HEK293T (cell line): ENCODE results near the gene CACNG8.
"Not testable (repeated sequence)": the region's sequence is repeated elsewhere in the genome, so short reads cannot be mapped to it uniquely, and the experiment has no call there.

Source experiments
- CTCF ChIA-PET: fragments of 350-600 bp; formaldehyde crosslinking; extraction: SDS; loops from one replicate; lab custom pipeline; 2021; ENCODE audit warnings: antibody characterized with exemption, inconsistent platforms; lab: Yijun Ruan, JAX
- POLR2A ChIA-PET: fragments of 350-600 bp; formaldehyde crosslinking; extraction: SDS; loops from one replicate; lab custom pipeline; 2020; ENCODE audit warnings: antibody characterized with exemption, inconsistent platforms; lab: Yijun Ruan, JAX
- DNase-seq: peaks from one replicate; pipeline ENCODE4 v3.0.0; 2012; ENCODE audit warnings: mixed read lengths; ENCODE audit errors: extremely low spot score
- ARNT ChIP-seq: fragments of 450-650 bp; IDR thresholded peaks from 2 replicates; pipeline ENCODE4 v1.6.1; 2017; ENCODE audit warnings: mild to moderate bottlenecking
- BHLHE40 ChIP-seq: fragments of 450-650 bp; IDR thresholded peaks from 2 replicates; pipeline ENCODE4 v1.6.1; 2016; ENCODE audit warnings: mild to moderate bottlenecking, moderate library complexity, borderline replicate concordance
- CTBP1 ChIP-seq: fragments of 450-650 bp; IDR thresholded peaks from 2 replicates; pipeline ENCODE4 v1.6.1; 2016; ENCODE audit warnings: borderline replicate concordance
- ELF4 ChIP-seq: fragments of 450-650 bp; IDR thresholded peaks from 2 replicates; pipeline ENCODE4 v1.6.1; 2017; ENCODE audit warnings: antibody characterized with exemption
- FOXA1 ChIP-seq: fragments of 450-650 bp; IDR thresholded peaks from 2 replicates; pipeline ENCODE4 v1.6.1; 2016; ENCODE audit warnings: mild to moderate bottlenecking
- FOXK2 ChIP-seq: fragments of 450-650 bp; IDR thresholded peaks from 2 replicates; pipeline ENCODE4 v1.6.1; 2016; ENCODE audit warnings: mild to moderate bottlenecking
- FOXM1 ChIP-seq: fragments of 450-650 bp; IDR thresholded peaks from 2 replicates; pipeline ENCODE4 v1.6.1; 2017; ENCODE audit warnings: mild to moderate bottlenecking, borderline replicate concordance
- HDGF ChIP-seq: fragments of 450-650 bp; IDR thresholded peaks from 2 replicates; pipeline ENCODE4 v1.6.1; 2017; ENCODE audit warnings: antibody characterized with exemption, borderline replicate concordance
- L3MBTL2 ChIP-seq: fragments of 450-650 bp; conservative IDR thresholded peaks from 2 replicates; pipeline ENCODE4 v1.6.1; 2016; ENCODE audit warnings: mild to moderate bottlenecking
- LEF1 ChIP-seq: fragments of 450-650 bp; IDR thresholded peaks from 2 replicates; pipeline ENCODE4 v1.6.1; 2017; ENCODE audit warnings: mild to moderate bottlenecking, borderline replicate concordance
- NFRKB ChIP-seq: fragments of 450-650 bp; IDR thresholded peaks from 2 replicates; pipeline ENCODE4 v1.6.1; 2016; ENCODE audit warnings: mild to moderate bottlenecking, moderate library complexity
- PKNOX1 ChIP-seq: fragments of 450-650 bp; IDR thresholded peaks from 2 replicates; pipeline ENCODE4 v1.6.1; 2016
- SP1 ChIP-seq: fragments of 450-650 bp; IDR thresholded peaks from 2 replicates; pipeline ENCODE4 v1.6.1; 2017
- SUZ12 ChIP-seq: fragments of 450-650 bp; IDR thresholded peaks from 2 replicates; pipeline ENCODE4 v1.6.1; 2016; ENCODE audit warnings: mild to moderate bottlenecking
- TARDBP ChIP-seq: fragments of 450-650 bp; IDR thresholded peaks from 2 replicates; pipeline ENCODE4 v1.6.1; 2016
- ZNF384 ChIP-seq: fragments of 450-650 bp; IDR thresholded peaks from 2 replicates; pipeline ENCODE4 v1.6.1; 2016

CACNG8 gene

GRCh38 chr19:53944416-53944815 is 18.3 kb upstream of the CACNG8 start:
- ChIA-PET POLR2A (interaction anchor here (1.3 kb wide), 1 partner anchor 9 kb away, joined by 3 read pairs; no protein-coding TSS in a partner anchor), CTCF (no interaction called here)
- DNase-seq = no peak

GRCh38 chr19:53944933-53945332 is 17.8 kb upstream of the CACNG8 start:
- POLR2A ChIA-PET = interaction anchor here (1.3 kb wide), 1 partner anchor 9 kb away, joined by 3 read pairs; no protein-coding TSS in a partner anchor
- no peak for TF ChIP-seq SUZ12
- no peak for TF ChIP-seq NFRKB
- TF ChIP-seq SP1 = no peak
- no peak for TF ChIP-seq LEF1
- TF ChIP-seq L3MBTL2 = no peak
- no peak for TF ChIP-seq BHLHE40
- TF ChIP-seq FOXK2 = no peak
- TF ChIP-seq HDGF = no peak
- TF ChIP-seq TARDBP = no peak
- no peak for TF ChIP-seq FOXM1
- no peak for TF ChIP-seq ELF4
- no peak for TF ChIP-seq ZNF384
- no peak for TF ChIP-seq CTBP1
- no peak for TF ChIP-seq ARNT
- TF ChIP-seq FOXA1 = no peak
- no peak for TF ChIP-seq PKNOX1
- CTCF ChIA-PET = no interaction called here

More at GRCh38 chr19:53944416-53944815, 18.3 kb upstream of the CACNG8 start:
- TF ChIP-seq SP1 (no peak), CTBP1 (no peak), ZNF384 (no peak), TARDBP (no peak), BHLHE40 (no peak), PKNOX1 (no peak), ARNT (no peak), FOXK2 (no peak)

GRCh38 chr19:53945441-53945840 is 17.3 kb upstream of the CACNG8 start:
- CTCF ChIA-PET = no interaction called here
- TF ChIP-seq LEF1 (no peak), ARNT (no peak), SP1 (no peak), PKNOX1 (no peak), NFRKB (no peak), ELF4 (no peak), CTBP1 (no peak), HDGF (no peak), FOXM1 (no peak), ZNF384 (no peak), TARDBP (no peak), FOXK2 (no peak), SUZ12 (no peak), FOXA1 (no peak), BHLHE40 (no peak), L3MBTL2 (no peak)
- POLR2A ChIA-PET = interaction anchor here (1.2 kb wide), 1 partner anchor 16 kb away, joined by 3 read pairs; no protein-coding TSS in a partner anchor
- DNase-seq = peak; percentile 43

More at GRCh38 chr19:53944933-53945332, 17.8 kb upstream of the CACNG8 start:
- no peak for DNase-seq

GRCh38 chr19:53945998-53946397 is 16.7 kb upstream of the CACNG8 start:
- TF ChIP-seq NFRKB = no peak
- TF ChIP-seq TARDBP = no peak
- TF ChIP-seq FOXM1 = no peak
- TF ChIP-seq BHLHE40 = no peak
- no peak for TF ChIP-seq FOXK2
- TF ChIP-seq LEF1 = no peak
- CTCF ChIA-PET = no interaction called here
- no peak for DNase-seq

GRCh38 chr19:53947624-53948023 is 15.1 kb upstream of the CACNG8 start:
- POLR2A ChIA-PET = interaction anchor here (0.6 to 1.1 kb wide), 2 partner anchors 33 to 1393 kb away, joined by 3 to 4 read pairs; no protein-coding TSS in a partner anchor
- CTCF ChIA-PET = interaction anchor here (0.5 to 2.0 kb wide), 12 partner anchors 12 to 154 kb away, joined by 3 to 11 read pairs (median 4); no protein-coding TSS in a partner anchor
- peak; percentile 47 for DNase-seq
- TF ChIP-seq LEF1 = no peak
- no peak for TF ChIP-seq NFRKB
- TF ChIP-seq TARDBP = no peak
- no peak for TF ChIP-seq FOXM1
- no peak for TF ChIP-seq HDGF
- no peak for TF ChIP-seq ZNF384
- TF ChIP-seq CTBP1 = no peak
- no peak for TF ChIP-seq SUZ12
- no peak for TF ChIP-seq SP1
- no peak for TF ChIP-seq FOXK2
- TF ChIP-seq L3MBTL2 = no peak
- no peak for TF ChIP-seq ELF4
- no peak for TF ChIP-seq PKNOX1
- TF ChIP-seq FOXA1 = no peak
- TF ChIP-seq ARNT = no peak
- no peak for TF ChIP-seq BHLHE40

More at GRCh38 chr19:53945998-53946397, 16.7 kb upstream of the CACNG8 start:
- POLR2A ChIA-PET = interaction anchor here (1.2 kb wide), 1 partner anchor 15 kb away, joined by 3 read pairs; no protein-coding TSS in a partner anchor

- DNase-seq, POLR2A ChIA-PET: not testable (repeated sequence)
- CTCF ChIA-PET = interaction anchor here (0.9 to 2.0 kb wide), 5 partner anchors 15 to 92 kb away, joined by 3 to 11 read pairs (median 4); no protein-coding TSS in a partner anchor
These were observed 14.1 kb upstream of the CACNG8 start for GRCh38 chr19:53948611-53949010.
